IMR-90 (cell line): Measurements from ENCODE around the gene FNDC7. TPM values are rescaled to one million over a fixed set of nuclear protein-coding genes. Genes with fewer than 3 reads are reported as not detected.

ENCODE experiments used
- ATAC-seq: fragments of 200-7000 bp; cut with Tn5 transposase; 2 replicates; pipeline ENCODE4 v1.9.1; 2020; ENCODE audit warnings: low read depth, mild to moderate bottlenecking, moderate library complexity
- BruUV-seq: library from RNA; stranded (reverse); fragments of 400-500 nt; replicated peaks from 2 replicates; lab custom pipeline; 2021; lab: Mats Ljungman, UMichigan
- CTCF ChIA-PET: fragments of 300-600 bp; formaldehyde crosslinking; extraction: SDS; loops from one replicate; lab custom pipeline; 2021; ENCODE audit warnings: antibody characterized with exemption; lab: Yijun Ruan, JAX
- POLR2A ChIA-PET: fragments of 300-600 bp; sonication (Branson Sonifier 250); formaldehyde crosslinking; loops from one replicate; lab custom pipeline; 2022; ENCODE audit warnings: antibody characterized with exemption; ENCODE audit not compliant: unreplicated experiment; lab: Charles Lee
- DNase-seq: peaks from one replicate; pipeline ENCODE4 v3.0.0; 2013
- H2AFZ ChIP-seq: replicated peaks from 2 replicates; pipeline ENCODE3; 2013; ENCODE audit warnings: low read length, mild to moderate bottlenecking; ENCODE audit not compliant: poor library complexity
- H2AK5ac ChIP-seq: 2 replicates; pipeline ENCODE4 v1.6.1; 2013; ENCODE audit warnings: low read depth, low read length, inconsistent platforms
- H2AK9ac ChIP-seq: replicated peaks from 2 replicates; pipeline ENCODE3; 2013; ENCODE audit warnings: mild to moderate bottlenecking, low read depth, low read length, moderate library complexity; ENCODE audit not compliant: poor library complexity
- H2BK120ac ChIP-seq: 2 replicates; pipeline ENCODE4 v1.6.1; 2013; ENCODE audit warnings: low read depth, low read length, inconsistent platforms
- H2BK15ac ChIP-seq: 3 replicates; pipeline ENCODE4 v1.6.1; 2013; ENCODE audit warnings: low read depth, low read length, inconsistent platforms
- H2BK20ac ChIP-seq: 2 replicates; pipeline ENCODE4 v1.6.1; 2013; ENCODE audit warnings: low read depth, mild to moderate bottlenecking, inconsistent platforms, low read length, moderate library complexity
- H2BK5ac ChIP-seq: 2 replicates; pipeline ENCODE4 v1.6.1; 2013; ENCODE audit warnings: mild to moderate bottlenecking, low read depth, low read length, inconsistent platforms; ENCODE audit not compliant: poor library complexity, severe bottlenecking
- H3K14ac ChIP-seq: replicated peaks from 2 replicates; pipeline ENCODE4 v1.6.1; 2013; ENCODE audit warnings: low read depth, low read length, inconsistent platforms
- H3K18ac ChIP-seq: 2 replicates; pipeline ENCODE4 v1.6.1; 2013; ENCODE audit warnings: low read depth, low read length, control low read depth
- H3K23ac ChIP-seq: 2 replicates; pipeline ENCODE4 v1.6.1; 2013; ENCODE audit warnings: low read depth, low read length, inconsistent platforms
- H3K27ac ChIP-seq: 2 replicates; pipeline ENCODE4 v1.5.1; 2013; ENCODE audit warnings: mild to moderate bottlenecking, control low read depth, low read length; ENCODE audit not compliant: insufficient read depth
- H3K27me3 ChIP-seq: 2 replicates; pipeline ENCODE4 v1.6.1; 2013; ENCODE audit warnings: low read length; ENCODE audit not compliant: control insufficient read depth, insufficient read depth
- H3K36me3 ChIP-seq: 2 replicates; pipeline ENCODE4 v1.6.1; 2013; ENCODE audit warnings: low read length, mixed read lengths; ENCODE audit not compliant: control insufficient read depth, insufficient read depth
- H3K4ac ChIP-seq: 2 replicates; pipeline ENCODE4 v1.6.1; 2013; ENCODE audit warnings: low read depth, low read length, inconsistent platforms
- H3K4me1 ChIP-seq: 2 replicates; pipeline ENCODE4 v1.6.1; 2013; ENCODE audit warnings: low read length, mixed read lengths; ENCODE audit not compliant: control insufficient read depth, insufficient read depth
- H3K4me2 ChIP-seq: 2 replicates; pipeline ENCODE4 v1.6.1; 2013; ENCODE audit warnings: low read depth, mild to moderate bottlenecking, control low read depth, low read length, moderate library complexity
- H3K4me3 ChIP-seq: 2 replicates; pipeline ENCODE4 v1.5.1; 2013; ENCODE audit warnings: low read depth, mild to moderate bottlenecking, control low read depth, low read length, moderate library complexity; ENCODE audit not compliant: insufficient read depth
- H3K56ac ChIP-seq: 2 replicates; pipeline ENCODE4 v1.6.1; 2013; ENCODE audit warnings: low read length, inconsistent platforms; ENCODE audit not compliant: insufficient read depth; ENCODE audit errors: extremely low read depth
- H3K79me1 ChIP-seq, 2 experiments: 2 replicates each; pipeline ENCODE4 v1.6.1; 2013; ENCODE audit warnings: low read length in 2 of 2, inconsistent platforms in 1 of 2, low read depth in 1 of 2
- H3K9ac ChIP-seq: 2 replicates; pipeline ENCODE4 v1.6.1; 2013; ENCODE audit warnings: low read depth, low read length, control low read depth
- H3K9me1 ChIP-seq: 2 replicates; pipeline ENCODE4 v1.6.1; 2013; ENCODE audit warnings: low read length, inconsistent platforms; ENCODE audit not compliant: insufficient read depth
- H3K9me3 ChIP-seq: 2 replicates; pipeline ENCODE4 v1.6.1; 2013; ENCODE audit warnings: low read length; ENCODE audit not compliant: control insufficient read depth, insufficient read depth
- H4K20me1 ChIP-seq: 2 replicates; pipeline ENCODE4 v1.6.1; 2013; ENCODE audit warnings: low read length, inconsistent platforms; ENCODE audit not compliant: insufficient read depth
- H4K5ac ChIP-seq: 2 replicates; pipeline ENCODE4 v1.6.1; 2013; ENCODE audit warnings: mild to moderate bottlenecking, low read depth, low read length, control low read depth
- H4K8ac ChIP-seq, 2 experiments: 2 replicates each; pipeline ENCODE4 v1.6.1; 2013; ENCODE audit warnings: low read depth in 2 of 2, low read length in 2 of 2, control low read depth in 1 of 2, inconsistent platforms in 1 of 2
- H4K91ac ChIP-seq: 2 replicates; pipeline ENCODE4 v1.6.1; 2013; ENCODE audit warnings: low read depth, low read length, inconsistent platforms; ENCODE audit not compliant: insufficient read depth
- BHLHE40 ChIP-seq: fragments of 150-350 bp; IDR thresholded peaks from 2 replicates; pipeline ENCODE4 v1.6.1; 2016; ENCODE audit warnings: mild to moderate bottlenecking, low read depth, low read length
- CEBPB ChIP-seq: IDR thresholded peaks from 2 replicates; pipeline ENCODE4 v1.6.1; 2012; ENCODE audit warnings: low read depth, low read length, improper control_type of control experiment
- CHD1 ChIP-seq: IDR thresholded peaks from 2 replicates; pipeline ENCODE4 v1.6.1; 2012; ENCODE audit warnings: low read depth, low read length, improper control_type of control experiment
- FOS ChIP-seq: fragments of 150-350 bp; IDR thresholded peaks from 2 replicates; pipeline ENCODE4 v1.6.1; 2016; ENCODE audit warnings: low read depth, low read length
- MAFK ChIP-seq: IDR thresholded peaks from 2 replicates; pipeline ENCODE4 v1.6.1; 2012; ENCODE audit warnings: low read depth, low read length, improper control_type of control experiment
- MAZ ChIP-seq: IDR thresholded peaks from 2 replicates; pipeline ENCODE4 v1.6.1; 2012; ENCODE audit warnings: low read depth, mild to moderate bottlenecking, low read length, improper control_type of control experiment, moderate library complexity, borderline replicate concordance
- MXI1 ChIP-seq: IDR thresholded peaks from 2 replicates; pipeline ENCODE4 v1.6.1; 2012; ENCODE audit warnings: low read depth, mild to moderate bottlenecking, low read length, moderate library complexity, borderline replicate concordance
- NFE2L2 ChIP-seq: fragments of 150-350 bp; IDR thresholded peaks from 2 replicates; pipeline ENCODE4 v1.6.1; 2016; ENCODE audit warnings: low read depth, mild to moderate bottlenecking, low read length
- POLR2A ChIP-seq: IDR thresholded peaks from 2 replicates; pipeline ENCODE4 v1.6.1; 2012; ENCODE audit warnings: mild to moderate bottlenecking, low read depth, low read length
- RAD21 ChIP-seq: IDR thresholded peaks from 2 replicates; pipeline ENCODE4 v1.6.1; 2012; ENCODE audit warnings: low read length, improper control_type of control experiment
- RCOR1 ChIP-seq: IDR thresholded peaks from 2 replicates; pipeline ENCODE4 v1.6.1; 2012; ENCODE audit warnings: mild to moderate bottlenecking, low read length, improper control_type of control experiment; ENCODE audit not compliant: insufficient replicate concordance
- SMC3 ChIP-seq: fragments of 150-350 bp; IDR thresholded peaks from 2 replicates; pipeline ENCODE4 v1.6.1; 2016; ENCODE audit warnings: low read depth, mild to moderate bottlenecking, antibody characterized with exemption, low read length, moderate library complexity
- WGBS, 2 experiments: methylation state at CpG; one replicate each; pipeline versions ENCODE4 v1.1.5 to v1.1.7; 2013; ENCODE audit warnings: missing lambda C conversion rate in 2 of 2; ENCODE audit not compliant: insufficient read length in 1 of 2; ENCODE audit errors: extremely low coverage in 2 of 2; 5-methylcytosine and 5-hydroxymethylcytosine counted together
- dilution Hi-C: fragments of 300-500 bp; cut with HindIII; formaldehyde crosslinking; loops from one replicate; pipeline ENCODE4 v1.14.3; 2018; ENCODE audit warnings: low sequenced_read_pairs; ENCODE audit not compliant: unreplicated experiment
- in situ Hi-C: fragments of 300-500 bp; cut with MboI; formaldehyde crosslinking; loops from 3 replicates; pipeline ENCODE4 v1.14.3; 2019; ENCODE audit warnings: low sequenced_read_pairs, inconsistent platforms, mixed read lengths
- intact Hi-C: fragments of 100-400 bp; cut with micrococcal nuclease; formaldehyde crosslinking; loops from 2 replicates; pipeline ENCODE4 v1.10.0; 2022
- polyA plus RNA-seq, 3 experiments: library from polyadenylated mRNA; depleted of rRNA; stranded (reverse); fragments of >200 nt; gene quantifications; 2 replicates each; pipeline ENCODE4 v1.2.3, GENCODE V29; 2012; ENCODE audit warnings: low replicate concordance in 1 of 3
- total RNA-seq: library from RNA; depleted of rRNA; stranded (reverse); fragments of >200 nt; gene quantifications from 2 replicates; pipeline ENCODE4 v1.2.3, GENCODE V29; 2012
- TF ChIP-seq, protein P1 (sequence below): fragments of 150-350 bp; IDR thresholded peaks from 2 replicates; pipeline ENCODE4 v1.6.1; 2016; ENCODE audit warnings: low read depth, mild to moderate bottlenecking, low read length, moderate library complexity, borderline replicate concordance
- TF ChIP-seq, protein P2 (sequence below): fragments of 150-350 bp; IDR thresholded peaks from 2 replicates; pipeline ENCODE4 v1.6.1; 2017; ENCODE audit warnings: mild to moderate bottlenecking, antibody characterized with exemption, low read length, low read depth
- TF ChIP-seq, protein P3 (sequence below): conservative IDR thresholded peaks from 2 replicates; pipeline ENCODE4 v1.5.1; 2012; ENCODE audit warnings: mild to moderate bottlenecking, low read depth, low read length, improper control_type of control experiment

FNDC7 gene
- total and polyA plus RNA-seq, 2 of the 4 experiments (the other 2 are of a cell fraction) = not detected

DNA sequence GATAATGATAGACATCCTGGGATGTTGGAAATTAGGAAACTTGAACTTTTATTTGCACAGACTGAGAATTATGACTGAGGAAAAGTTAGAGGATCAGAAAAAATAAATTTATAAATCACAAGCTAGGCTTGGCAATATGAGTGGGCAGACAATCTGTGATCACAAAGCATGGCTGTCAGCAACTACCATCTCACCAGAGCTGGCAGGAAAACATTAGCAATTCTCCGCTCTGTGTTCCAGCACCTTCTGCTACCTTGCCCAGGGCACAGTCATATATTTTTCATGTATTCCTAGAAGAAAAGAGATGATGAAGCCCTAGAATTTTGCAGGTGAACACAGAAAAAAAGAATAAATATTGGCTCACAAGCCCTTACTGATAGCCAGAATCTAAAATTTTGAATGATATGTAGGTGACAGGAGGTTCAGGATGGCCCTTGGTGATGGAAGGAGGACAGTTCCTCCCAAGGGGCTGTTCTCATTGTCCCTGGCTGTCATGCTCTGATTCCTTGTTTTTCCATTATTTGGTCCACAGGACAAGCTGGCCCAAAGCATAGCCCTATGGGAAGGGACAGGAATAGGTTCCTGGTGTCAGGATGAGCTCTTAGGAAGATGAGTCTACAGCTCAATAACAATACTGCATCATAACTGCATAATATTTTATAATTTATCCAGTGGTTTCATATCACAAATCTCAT is 21.6 kb downstream of the FNDC7 start:
- Histone ChIP-seq H3K36me3 (no peaks in the 10 kb centered on the region), H3K79me1 (no peaks in the 10 kb centered on the region), H3K9me1 (no peaks in the 10 kb centered on the region), H2BK120ac (no peak overlapping the region), H4K8ac (no peak overlapping the region), H3K14ac (no peak overlapping the region), H2AK5ac (no peak overlapping the region), H3K23ac (no peak overlapping the region), H2AK9ac (no peak overlapping the region), H2BK15ac (no peak overlapping the region), H2BK5ac (no peak overlapping the region), H3K4me3 (no peak overlapping the region), H3K9me3 (no peaks in the 10 kb centered on the region), H3K27me3 (peaks cover 13% of the 10 kb centered on the region), H3K27ac (no peak overlapping the region), H4K20me1 (no peaks in the 10 kb centered on the region), H3K56ac (no peak overlapping the region), H3K4me1 (no peaks in the 10 kb centered on the region), H3K18ac (no peak overlapping the region), H3K4ac (no peak overlapping the region), H3K9ac (no peak overlapping the region), H3K4me2 (no peak overlapping the region), H4K5ac (no peak overlapping the region), H4K91ac (no peak overlapping the region), H2AFZ (no peak overlapping the region), H2BK20ac (no peak overlapping the region)
- intact Hi-C loops (no loop called here), in situ Hi-C loops (no loop called here), dilution Hi-C loops (no loop called here)
- TF ChIP-seq NFE2L2 (no peak), MXI1 (no peak), RCOR1 (no peak), MAZ (no peak), SMC3 (no peak), CEBPB (no peak), MAFK (no peak), POLR2A (no peak), CHD1 (no peak), BHLHE40 (no peak), FOS (no peak), RAD21 (no peak)
- TF ChIP-seq, protein P1, sequence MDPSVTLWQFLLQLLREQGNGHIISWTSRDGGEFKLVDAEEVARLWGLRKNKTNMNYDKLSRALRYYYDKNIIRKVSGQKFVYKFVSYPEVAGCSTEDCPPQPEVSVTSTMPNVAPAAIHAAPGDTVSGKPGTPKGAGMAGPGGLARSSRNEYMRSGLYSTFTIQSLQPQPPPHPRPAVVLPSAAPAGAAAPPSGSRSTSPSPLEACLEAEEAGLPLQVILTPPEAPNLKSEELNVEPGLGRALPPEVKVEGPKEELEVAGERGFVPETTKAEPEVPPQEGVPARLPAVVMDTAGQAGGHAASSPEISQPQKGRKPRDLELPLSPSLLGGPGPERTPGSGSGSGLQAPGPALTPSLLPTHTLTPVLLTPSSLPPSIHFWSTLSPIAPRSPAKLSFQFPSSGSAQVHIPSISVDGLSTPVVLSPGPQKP = no peak
- TF ChIP-seq, protein P2, sequence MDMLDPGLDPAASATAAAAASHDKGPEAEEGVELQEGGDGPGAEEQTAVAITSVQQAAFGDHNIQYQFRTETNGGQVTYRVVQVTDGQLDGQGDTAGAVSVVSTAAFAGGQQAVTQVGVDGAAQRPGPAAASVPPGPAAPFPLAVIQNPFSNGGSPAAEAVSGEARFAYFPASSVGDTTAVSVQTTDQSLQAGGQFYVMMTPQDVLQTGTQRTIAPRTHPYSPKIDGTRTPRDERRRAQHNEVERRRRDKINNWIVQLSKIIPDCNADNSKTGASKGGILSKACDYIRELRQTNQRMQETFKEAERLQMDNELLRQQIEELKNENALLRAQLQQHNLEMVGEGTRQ = no peak
- TF ChIP-seq, protein P3, sequence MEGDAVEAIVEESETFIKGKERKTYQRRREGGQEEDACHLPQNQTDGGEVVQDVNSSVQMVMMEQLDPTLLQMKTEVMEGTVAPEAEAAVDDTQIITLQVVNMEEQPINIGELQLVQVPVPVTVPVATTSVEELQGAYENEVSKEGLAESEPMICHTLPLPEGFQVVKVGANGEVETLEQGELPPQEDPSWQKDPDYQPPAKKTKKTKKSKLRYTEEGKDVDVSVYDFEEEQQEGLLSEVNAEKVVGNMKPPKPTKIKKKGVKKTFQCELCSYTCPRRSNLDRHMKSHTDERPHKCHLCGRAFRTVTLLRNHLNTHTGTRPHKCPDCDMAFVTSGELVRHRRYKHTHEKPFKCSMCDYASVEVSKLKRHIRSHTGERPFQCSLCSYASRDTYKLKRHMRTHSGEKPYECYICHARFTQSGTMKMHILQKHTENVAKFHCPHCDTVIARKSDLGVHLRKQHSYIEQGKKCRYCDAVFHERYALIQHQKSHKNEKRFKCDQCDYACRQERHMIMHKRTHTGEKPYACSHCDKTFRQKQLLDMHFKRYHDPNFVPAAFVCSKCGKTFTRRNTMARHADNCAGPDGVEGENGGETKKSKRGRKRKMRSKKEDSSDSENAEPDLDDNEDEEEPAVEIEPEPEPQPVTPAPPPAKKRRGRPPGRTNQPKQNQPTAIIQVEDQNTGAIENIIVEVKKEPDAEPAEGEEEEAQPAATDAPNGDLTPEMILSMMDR = no peak
- DNase-seq = no peak
- no CpG with 5 or more reads among the region's 1 CpG for WGBS, 2 experiments
- BruUV-seq = no TSS peak
- ATAC-seq = no peak
- CTCF ChIA-PET = no interaction called here
- POLR2A ChIA-PET = no interaction called here
